ENCODE results near the gene B4GALT1. TPM values are rescaled to one million over a fixed set of nuclear protein-coding genes. Genes with fewer than 3 reads are reported as not detected.
"Not testable (repeated sequence)": the region's sequence is repeated elsewhere in the genome, so short reads cannot be mapped to it uniquely, and the experiment has no call there.

The B4GALT1 gene
- total and polyA plus RNA-seq, 4 donors: 27.2 to 130 (median 86.2) TPM

DNA sequence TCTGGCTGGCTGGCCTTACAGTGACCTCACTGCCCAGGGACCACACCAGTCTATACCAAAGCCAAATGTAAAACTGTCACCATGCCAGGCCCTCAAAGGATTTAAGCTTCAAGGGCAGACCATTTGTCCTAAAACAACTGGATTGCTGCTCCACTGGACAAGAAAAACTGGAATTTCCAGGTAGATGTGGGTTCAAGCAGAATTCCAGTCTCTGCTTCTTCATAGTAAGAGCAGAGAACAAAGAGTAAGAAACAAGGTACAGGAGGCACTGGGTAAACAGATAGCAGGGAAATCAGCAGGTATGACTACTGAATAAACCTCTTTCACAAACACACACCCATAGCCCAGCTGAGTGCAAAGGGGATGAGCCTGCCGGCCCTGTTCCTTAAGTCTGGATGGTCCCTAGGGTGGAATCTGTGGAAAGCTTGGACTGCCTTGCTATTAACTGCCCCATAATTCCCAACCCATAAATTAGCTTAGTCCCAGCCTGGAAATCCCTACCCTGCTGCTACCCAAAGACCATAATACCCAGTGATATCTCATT, 5.5 kb downstream of the B4GALT1 start:
- peak; percentile 68 to 85 (median 74) for DNase-seq
- H3K36me3 ChIP-seq (ENCODE audit: control insufficient read depth in 4 of 4, insufficient read depth in 4 of 4, low read length in 4 of 4): peaks cover 0 to 2% (median 0%) of the 10 kb centered on the region in 4 donors
- TF ChIP-seq, protein P1, sequence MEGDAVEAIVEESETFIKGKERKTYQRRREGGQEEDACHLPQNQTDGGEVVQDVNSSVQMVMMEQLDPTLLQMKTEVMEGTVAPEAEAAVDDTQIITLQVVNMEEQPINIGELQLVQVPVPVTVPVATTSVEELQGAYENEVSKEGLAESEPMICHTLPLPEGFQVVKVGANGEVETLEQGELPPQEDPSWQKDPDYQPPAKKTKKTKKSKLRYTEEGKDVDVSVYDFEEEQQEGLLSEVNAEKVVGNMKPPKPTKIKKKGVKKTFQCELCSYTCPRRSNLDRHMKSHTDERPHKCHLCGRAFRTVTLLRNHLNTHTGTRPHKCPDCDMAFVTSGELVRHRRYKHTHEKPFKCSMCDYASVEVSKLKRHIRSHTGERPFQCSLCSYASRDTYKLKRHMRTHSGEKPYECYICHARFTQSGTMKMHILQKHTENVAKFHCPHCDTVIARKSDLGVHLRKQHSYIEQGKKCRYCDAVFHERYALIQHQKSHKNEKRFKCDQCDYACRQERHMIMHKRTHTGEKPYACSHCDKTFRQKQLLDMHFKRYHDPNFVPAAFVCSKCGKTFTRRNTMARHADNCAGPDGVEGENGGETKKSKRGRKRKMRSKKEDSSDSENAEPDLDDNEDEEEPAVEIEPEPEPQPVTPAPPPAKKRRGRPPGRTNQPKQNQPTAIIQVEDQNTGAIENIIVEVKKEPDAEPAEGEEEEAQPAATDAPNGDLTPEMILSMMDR (IDR thresholded peaks at IDR 0.05; ENCODE audit: control extremely low read depth, extremely low read depth): no peak
- H3K27me3 ChIP-seq (ENCODE audit: control insufficient read depth in 3 of 3, insufficient read depth in 3 of 3, low read length in 2 of 3): no peaks in the 10 kb centered on the region
- H3K27ac ChIP-seq (ENCODE audit: low read depth in 1 of 2, low read length in 1 of 2): peak overlapping the region; percentile 92 to 98
- ATAC-seq (ENCODE audit: insufficient read depth, low FRiP score): no peak
- no peak overlapping the region for H3K9ac ChIP-seq (ENCODE audit: insufficient read depth in 1 of 2, low read length in 2 of 2)
- no peak overlapping the region for H3K4me3 ChIP-seq
- 58 to 74% methylated on average over 1 of the region's 1 CpG for WGBS, 2 donors
- no peaks in the 10 kb centered on the region for H3K9me3 ChIP-seq (ENCODE audit: control insufficient read depth in 4 of 4, insufficient read depth in 3 of 4, low read length in 3 of 4)
- peaks cover 48 to 94% (median 73%) of the 10 kb centered on the region in 5 donors for H3K4me1 ChIP-seq (ENCODE audit: control insufficient read depth in 5 of 5, insufficient read depth in 5 of 5, low read length in 5 of 5)

DNA sequence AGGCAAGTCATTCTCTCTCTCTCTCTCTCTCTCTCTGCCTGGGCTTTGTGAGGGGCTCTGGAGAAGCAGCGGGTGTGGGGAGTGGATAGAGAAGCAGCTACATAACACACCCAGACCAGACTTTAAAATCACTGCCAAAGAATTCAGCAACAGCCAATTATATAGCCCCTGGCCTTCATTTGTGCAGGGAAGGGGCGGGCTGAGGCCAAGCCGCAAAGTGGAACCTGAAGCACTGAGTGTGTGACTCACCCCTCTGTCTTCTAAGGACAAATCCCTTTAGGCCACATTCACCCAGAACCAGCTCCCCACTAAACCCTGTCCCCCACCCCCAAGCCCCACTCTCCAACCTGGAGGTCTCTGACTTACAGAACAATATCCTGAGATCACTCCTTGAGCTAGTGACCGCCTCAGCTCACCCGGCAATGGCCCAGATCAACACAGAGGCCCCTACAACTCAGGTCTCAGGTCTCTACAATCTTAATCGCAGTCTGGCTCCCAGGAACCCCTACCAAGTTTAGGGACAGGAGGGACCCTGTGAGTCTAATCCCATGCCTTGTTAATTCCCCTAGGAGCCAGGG, 6.0 kb downstream of the B4GALT1 start:
- peak; percentile 77 to 89 (median 85) for DNase-seq
- peaks cover 49 to 98% (median 76%) of the 10 kb centered on the region in 5 donors for H3K4me1 ChIP-seq (ENCODE audit: control insufficient read depth in 5 of 5, insufficient read depth in 5 of 5, low read length in 5 of 5)
- 39 to 48% methylated on average over 6 of the region's 6 CpGs for WGBS, 2 donors
- no peak overlapping the region for H3K9ac ChIP-seq (ENCODE audit: insufficient read depth in 1 of 2, low read length in 2 of 2)
- TF ChIP-seq, protein P1 (IDR thresholded peaks at IDR 0.05; ENCODE audit: control extremely low read depth, extremely low read depth): no peak
- no peaks in the 10 kb centered on the region for H3K27me3 ChIP-seq (ENCODE audit: control insufficient read depth in 3 of 3, insufficient read depth in 3 of 3, low read length in 2 of 3)
- no peak overlapping the region for H3K4me3 ChIP-seq
- H3K27ac ChIP-seq (ENCODE audit: low read depth in 1 of 2, low read length in 1 of 2): peak overlapping the region; percentile 92 to 98
- H3K36me3 ChIP-seq (ENCODE audit: control insufficient read depth in 4 of 4, insufficient read depth in 4 of 4, low read length in 4 of 4): no peaks in the 10 kb centered on the region
- ATAC-seq (ENCODE audit: insufficient read depth, low FRiP score): peak; percentile 42
- H3K9me3 ChIP-seq (ENCODE audit: control insufficient read depth in 4 of 4, insufficient read depth in 3 of 4, low read length in 3 of 4): no peaks in the 10 kb centered on the region

GRCh38 chr9:33160446-33160845, 6.7 kb downstream of the B4GALT1 start:
- not testable (repeated sequence) for H3K27me3 ChIP-seq (ENCODE audit: control insufficient read depth in 3 of 3, insufficient read depth in 3 of 3, low read length in 2 of 3); DNase-seq; H3K9ac ChIP-seq (ENCODE audit: insufficient read depth in 1 of 2, low read length in 2 of 2); H3K36me3 ChIP-seq (ENCODE audit: control insufficient read depth in 4 of 4, insufficient read depth in 4 of 4, low read length in 4 of 4); H3K4me3 ChIP-seq; H3K9me3 ChIP-seq (ENCODE audit: control insufficient read depth in 4 of 4, insufficient read depth in 3 of 4, low read length in 3 of 4); ATAC-seq (ENCODE audit: insufficient read depth, low FRiP score)
- WGBS, 2 donors: 69 to 79% methylated on average over 9 of the region's 9 CpGs
- Histone ChIP-seq H3K4me1 (ENCODE audit: control insufficient read depth in 5 of 5, insufficient read depth in 5 of 5, low read length in 5 of 5) (peaks cover 49 to 92% (median 77%) of the 10 kb centered on the region in 5 donors), H3K27ac (ENCODE audit: low read depth in 1 of 2, low read length in 1 of 2) (peak overlapping the region; percentile 90 to 92)

DNA sequence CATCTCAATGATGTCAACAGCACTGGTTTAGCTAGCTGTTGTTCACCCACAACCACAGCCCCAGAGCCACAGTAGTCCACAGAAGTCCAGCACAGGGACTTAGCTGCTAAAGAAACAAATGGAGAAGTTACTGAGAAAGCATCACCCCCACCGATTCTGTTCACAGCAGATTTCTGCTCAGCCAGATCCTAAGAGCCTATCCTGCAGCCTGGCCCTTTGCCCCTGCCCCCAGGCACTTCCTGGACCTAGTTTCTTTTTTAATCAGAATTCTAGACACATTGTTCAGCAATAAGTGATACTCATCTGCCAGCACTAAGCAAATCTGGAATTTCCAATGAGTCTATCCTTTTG, 7.4 kb downstream of the B4GALT1 start:
- TF ChIP-seq, protein P1 (IDR thresholded peaks at IDR 0.05; ENCODE audit: control extremely low read depth, extremely low read depth): no peak
- peak overlapping the region in 1 of 2 donors; percentile 42 for H3K9ac ChIP-seq (ENCODE audit: insufficient read depth in 1 of 2, low read length in 2 of 2)
- no peak overlapping the region for H3K4me3 ChIP-seq
- WGBS, 2 donors: 0% methylated on average over 1 of the region's 1 CpG
- H3K27ac ChIP-seq (ENCODE audit: low read depth in 1 of 2, low read length in 1 of 2): peak overlapping the region; percentile 92 to 96
- H3K9me3 ChIP-seq (ENCODE audit: control insufficient read depth in 4 of 4, insufficient read depth in 3 of 4, low read length in 3 of 4): no peaks in the 10 kb centered on the region
- peak; percentile 5 for ATAC-seq (ENCODE audit: insufficient read depth, low FRiP score)
- peaks cover 52 to 87% (median 72%) of the 10 kb centered on the region in 5 donors for H3K4me1 ChIP-seq (ENCODE audit: control insufficient read depth in 5 of 5, insufficient read depth in 5 of 5, low read length in 5 of 5)
- H3K36me3 ChIP-seq (ENCODE audit: control insufficient read depth in 4 of 4, insufficient read depth in 4 of 4, low read length in 4 of 4): peaks cover 0 to 2% (median 0%) of the 10 kb centered on the region in 4 donors
- H3K27me3 ChIP-seq (ENCODE audit: control insufficient read depth in 3 of 3, insufficient read depth in 3 of 3, low read length in 2 of 3): no peaks in the 10 kb centered on the region
- peak in 2 of 3 donors; percentile 43 to 48 for DNase-seq
